Transverse colon (tissue), 3 donors: ENCODE measurements around the gene SLIT3.

Experiments used
- EP300 ChIP-seq: sonication (generic); formaldehyde crosslinking; IDR thresholded peaks from one replicate; pipeline ENCODE4 v1.6.1; 2017; ENCODE audit warnings: antibody characterized with exemption, low read depth
- TF ChIP-seq, protein P1 (sequence below), 5 experiments: fragments of 200-600 bp in 3 of 5; fragments of 450-650 bp in 2 of 5; sonication (generic) in 3 of 5; IDR thresholded peaks; 1 replicate in 2 of 5; 2 replicates in 3 of 5; pipeline ENCODE4 v1.5.1; 2016 to 2017; ENCODE audit warnings: antibody characterized with exemption in 5 of 5, inconsistent platforms in 3 of 5, mild to moderate bottlenecking in 2 of 5, moderate library complexity in 1 of 5

- TF ChIP-seq, protein P1, sequence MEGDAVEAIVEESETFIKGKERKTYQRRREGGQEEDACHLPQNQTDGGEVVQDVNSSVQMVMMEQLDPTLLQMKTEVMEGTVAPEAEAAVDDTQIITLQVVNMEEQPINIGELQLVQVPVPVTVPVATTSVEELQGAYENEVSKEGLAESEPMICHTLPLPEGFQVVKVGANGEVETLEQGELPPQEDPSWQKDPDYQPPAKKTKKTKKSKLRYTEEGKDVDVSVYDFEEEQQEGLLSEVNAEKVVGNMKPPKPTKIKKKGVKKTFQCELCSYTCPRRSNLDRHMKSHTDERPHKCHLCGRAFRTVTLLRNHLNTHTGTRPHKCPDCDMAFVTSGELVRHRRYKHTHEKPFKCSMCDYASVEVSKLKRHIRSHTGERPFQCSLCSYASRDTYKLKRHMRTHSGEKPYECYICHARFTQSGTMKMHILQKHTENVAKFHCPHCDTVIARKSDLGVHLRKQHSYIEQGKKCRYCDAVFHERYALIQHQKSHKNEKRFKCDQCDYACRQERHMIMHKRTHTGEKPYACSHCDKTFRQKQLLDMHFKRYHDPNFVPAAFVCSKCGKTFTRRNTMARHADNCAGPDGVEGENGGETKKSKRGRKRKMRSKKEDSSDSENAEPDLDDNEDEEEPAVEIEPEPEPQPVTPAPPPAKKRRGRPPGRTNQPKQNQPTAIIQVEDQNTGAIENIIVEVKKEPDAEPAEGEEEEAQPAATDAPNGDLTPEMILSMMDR (IDR thresholded peaks at IDR 0.05): no peak
- no peak for TF ChIP-seq EP300
Measured at GRCh38 chr5:169020102-169020501, 280.8 kb downstream of the SLIT3 start.
